K562 (cell line): ENCODE data around the gene NT5C3B. TPM values are rescaled to one million over a fixed set of nuclear protein-coding genes. Genes with fewer than 3 reads are reported as not detected.

Experiments
- BHLHE40 ChIP-seq: IDR thresholded peaks from 2 replicates; pipeline ENCODE4 v1.6.1; 2011; ENCODE audit warnings: low read length, improper control_type of control experiment
- EZH2 ChIP-seq: IDR thresholded peaks from 2 replicates; pipeline ENCODE4 v1.6.1; 2012; ENCODE audit warnings: low read depth, mild to moderate bottlenecking, inconsistent platforms, low read length, borderline replicate concordance
- ILK ChIP-seq: fragments of 450-650 bp; IDR thresholded peaks from 2 replicates; pipeline ENCODE4 v1.6.1; 2016; ENCODE audit warnings: missing genetic modification characterization, low read depth, mild to moderate bottlenecking, missing compliant biosample characterization, moderate library complexity, borderline replicate concordance
- LEF1 ChIP-seq: fragments of 450-650 bp; IDR thresholded peaks from 2 replicates; pipeline ENCODE4 v1.6.1; 2016; ENCODE audit warnings: mild to moderate bottlenecking
- NFIX ChIP-seq: fragments of 250-450 bp; sonication (Bioruptor Pico); IDR thresholded peaks from 2 replicates; pipeline ENCODE4 v1.4.0; 2020; ENCODE audit warnings: low read depth, mild to moderate bottlenecking, moderate library complexity
- NR4A1 ChIP-seq, 2 experiments: fragments of 250-450 bp in 1 of 2; fragments of 450-650 bp in 1 of 2; sonication (Bioruptor Pico) in 1 of 2; IDR thresholded peaks; 2 replicates each; pipeline versions ENCODE4 v1.4.0 to v1.6.1; 2016 to 2020; ENCODE audit warnings: mild to moderate bottlenecking in 2 of 2, missing compliant biosample characterization in 1 of 2, missing genetic modification characterization in 1 of 2, moderate library complexity in 1 of 2
- POLR2A ChIP-seq: fragments of 450-650 bp; conservative IDR thresholded peaks from 2 replicates; pipeline ENCODE4 v1.6.1; 2016
- POLR2G ChIP-seq: fragments of 200-400 bp; formaldehyde crosslinking; IDR thresholded peaks from 2 replicates; pipeline ENCODE4 v1.6.1; 2017; ENCODE audit warnings: low read depth, mild to moderate bottlenecking, antibody characterized with exemption, low read length, moderate library complexity
- RBM25 ChIP-seq: fragments of 200-400 bp; formaldehyde crosslinking; IDR thresholded peaks from 2 replicates; pipeline ENCODE4 v1.6.1; 2018; ENCODE audit warnings: low read length, low read depth, moderate library complexity; ENCODE audit not compliant: severe bottlenecking
- SAFB2 ChIP-seq: fragments of 200-400 bp; formaldehyde crosslinking; IDR thresholded peaks from 2 replicates; pipeline ENCODE4 v1.6.1; 2018; ENCODE audit warnings: borderline replicate concordance, low read length, low read depth, moderate library complexity; ENCODE audit not compliant: severe bottlenecking
- ZNF224 ChIP-seq: sonication (generic); formaldehyde crosslinking; IDR thresholded peaks from 2 replicates; pipeline ENCODE4 v1.8.0; 2022; ENCODE audit warnings: mild to moderate bottlenecking, missing genetic modification reagents
- polyA plus RNA-seq, 8 experiments: library from polyadenylated mRNA; depleted of rRNA in 4 of 8; stranded (reverse) in 5 of 8; unstranded in 3 of 8; fragments of >200 nt; fragmentation: Nextera tagmentation in 2 of 8; fragmentation: Illumina TruSeq in 1 of 8; extraction: Ambion mirVana in 2 of 8; extraction: Trizol in 1 of 8; gene quantifications; 2 replicates each; pipeline versions ENCODE4 v1.2.1 to v1.2.3, GENCODE V29; 2011 to 2014; ENCODE audit warnings: inconsistent platforms in 1 of 8, missing spikeins in 1 of 8
- total RNA-seq, 7 experiments: library from RNA; depleted of rRNA in 6 of 7; stranded (reverse); fragments of >200 nt in 6 of 7; fragmentation: Illumina TruSeq in 2 of 7; extraction: Trizol in 2 of 7; gene quantifications; 2 replicates each; pipeline versions ENCODE4 v1.2.1 to v1.2.3, GENCODE V29; 2011 to 2021; ENCODE audit warnings: low replicate concordance in 1 of 7
- TF ChIP-seq, protein P1 (sequence below): fragments of 450-650 bp; IDR thresholded peaks from 2 replicates; pipeline ENCODE4 v1.6.1; 2016; ENCODE audit warnings: mild to moderate bottlenecking
- TF ChIP-seq, protein P2 (sequence below): fragments of 250-450 bp; sonication (Bioruptor Pico); IDR thresholded peaks from 2 replicates; pipeline ENCODE4 v1.4.0; 2020; ENCODE audit warnings: borderline replicate concordance
- TF ChIP-seq, protein P3 (sequence below), 2 experiments: fragments of 200-800 bp in 1 of 2; sonication (Bioruptor generic) in 1 of 2; sonication (generic) in 1 of 2; formaldehyde crosslinking in 1 of 2; IDR thresholded peaks in 1 of 2; conservative IDR thresholded peaks in 1 of 2; 2 replicates each; pipeline versions ENCODE4 v1.5.0 to v1.6.1; 2016 to 2020; ENCODE audit warnings: missing compliant biosample characterization in 1 of 2, missing genetic modification characterization in 1 of 2, missing genetic modification reagents in 1 of 2
- TF ChIP-seq, protein P4 (sequence below), 2 experiments: fragments of 150-350 bp in 1 of 2; IDR thresholded peaks; 2 replicates each; pipeline ENCODE4 v1.6.1; 2012 to 2016; ENCODE audit warnings: low read depth in 2 of 2, low read length in 2 of 2, mild to moderate bottlenecking in 1 of 2, moderate library complexity in 1 of 2

Gene NT5C3B
- total and polyA plus RNA-seq, 9 of the 15 experiments (the other 6 are each of a cell fraction or from before 2014, with no cell fraction given): 2.0 to 166 (median 85.0) TPM

DNA sequence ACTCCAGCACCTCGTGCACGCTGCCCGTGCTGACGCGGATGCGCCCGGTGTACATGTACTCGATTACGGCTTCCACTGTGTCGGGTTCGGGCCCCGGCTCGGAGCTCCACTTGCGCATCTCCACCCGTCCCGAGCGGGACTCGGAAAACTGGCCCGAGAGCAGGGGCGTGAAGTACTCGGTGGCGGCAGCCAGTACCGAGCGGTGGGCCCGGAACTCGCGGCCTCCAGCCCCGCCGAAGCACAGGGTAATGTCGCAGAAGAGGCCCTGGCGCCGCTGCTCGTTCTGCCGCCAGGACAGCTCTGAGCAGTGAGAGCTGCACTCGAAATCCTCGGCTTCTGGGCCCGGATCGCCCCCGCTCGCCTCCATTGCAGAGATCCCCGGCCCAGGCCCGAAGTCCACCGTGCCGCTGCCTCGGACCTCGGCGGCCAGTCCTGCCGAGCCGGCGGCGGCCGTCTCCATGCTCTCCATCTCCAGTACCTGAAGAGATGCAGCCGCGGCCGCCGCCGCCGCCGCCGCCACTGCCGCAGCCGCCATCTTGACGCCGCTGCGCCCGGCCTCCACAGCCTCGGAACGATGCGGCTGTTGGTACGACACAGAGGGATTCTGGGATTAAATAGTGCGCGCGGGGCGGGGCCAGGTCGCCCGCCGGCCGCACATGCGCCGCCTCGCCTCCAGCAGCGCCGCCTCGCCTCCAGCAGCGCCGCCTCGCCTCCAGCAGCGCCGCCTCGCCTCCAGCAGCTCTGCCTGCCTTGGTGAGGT, 29.0 kb upstream of the NT5C3B start, which contains the start of gene KLHL11 (continued):
- TF ChIP-seq SAFB2: no peak
- no peak for TF ChIP-seq NFIX
- TF ChIP-seq, protein P1, sequence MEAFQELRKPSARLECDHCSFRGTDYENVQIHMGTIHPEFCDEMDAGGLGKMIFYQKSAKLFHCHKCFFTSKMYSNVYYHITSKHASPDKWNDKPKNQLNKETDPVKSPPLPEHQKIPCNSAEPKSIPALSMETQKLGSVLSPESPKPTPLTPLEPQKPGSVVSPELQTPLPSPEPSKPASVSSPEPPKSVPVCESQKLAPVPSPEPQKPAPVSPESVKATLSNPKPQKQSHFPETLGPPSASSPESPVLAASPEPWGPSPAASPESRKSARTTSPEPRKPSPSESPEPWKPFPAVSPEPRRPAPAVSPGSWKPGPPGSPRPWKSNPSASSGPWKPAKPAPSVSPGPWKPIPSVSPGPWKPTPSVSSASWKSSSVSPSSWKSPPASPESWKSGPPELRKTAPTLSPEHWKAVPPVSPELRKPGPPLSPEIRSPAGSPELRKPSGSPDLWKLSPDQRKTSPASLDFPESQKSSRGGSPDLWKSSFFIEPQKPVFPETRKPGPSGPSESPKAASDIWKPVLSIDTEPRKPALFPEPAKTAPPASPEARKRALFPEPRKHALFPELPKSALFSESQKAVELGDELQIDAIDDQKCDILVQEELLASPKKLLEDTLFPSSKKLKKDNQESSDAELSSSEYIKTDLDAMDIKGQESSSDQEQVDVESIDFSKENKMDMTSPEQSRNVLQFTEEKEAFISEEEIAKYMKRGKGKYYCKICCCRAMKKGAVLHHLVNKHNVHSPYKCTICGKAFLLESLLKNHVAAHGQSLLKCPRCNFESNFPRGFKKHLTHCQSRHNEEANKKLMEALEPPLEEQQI: no peak
- no peak for TF ChIP-seq RBM25
- TF ChIP-seq POLR2A: peak; percentile 87
- TF ChIP-seq POLR2G: peak; percentile 99
- TF ChIP-seq ILK: no peak
- no peak for TF ChIP-seq BHLHE40
- no peak for TF ChIP-seq EZH2
- TF ChIP-seq, protein P2, sequence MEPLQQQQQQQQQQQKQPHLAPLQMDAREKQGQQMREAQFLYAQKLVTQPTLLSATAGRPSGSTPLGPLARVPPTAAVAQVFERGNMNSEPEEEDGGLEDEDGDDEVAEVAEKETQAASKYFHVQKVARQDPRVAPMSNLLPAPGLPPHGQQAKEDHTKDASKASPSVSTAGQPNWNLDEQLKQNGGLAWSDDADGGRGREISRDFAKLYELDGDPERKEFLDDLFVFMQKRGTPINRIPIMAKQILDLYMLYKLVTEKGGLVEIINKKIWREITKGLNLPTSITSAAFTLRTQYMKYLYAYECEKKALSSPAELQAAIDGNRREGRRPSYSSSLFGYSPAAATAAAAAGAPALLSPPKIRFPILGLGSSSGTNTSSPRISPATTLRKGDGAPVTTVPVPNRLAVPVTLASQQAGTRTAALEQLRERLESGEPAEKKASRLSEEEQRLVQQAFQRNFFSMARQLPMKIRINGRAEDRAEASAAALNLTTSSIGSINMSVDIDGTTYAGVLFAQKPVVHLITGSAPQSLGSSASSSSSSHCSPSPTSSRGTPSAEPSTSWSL: no peak
- TF ChIP-seq NR4A1 (CRISPR knock-in tag; IDR thresholded peaks at IDR 0.05): no peak
- no peak for TF ChIP-seq NR4A1 (tag; IDR thresholded peaks at IDR 0.05)
- TF ChIP-seq LEF1: no peak
- no peak for TF ChIP-seq ZNF224
- TF ChIP-seq, protein P3, sequence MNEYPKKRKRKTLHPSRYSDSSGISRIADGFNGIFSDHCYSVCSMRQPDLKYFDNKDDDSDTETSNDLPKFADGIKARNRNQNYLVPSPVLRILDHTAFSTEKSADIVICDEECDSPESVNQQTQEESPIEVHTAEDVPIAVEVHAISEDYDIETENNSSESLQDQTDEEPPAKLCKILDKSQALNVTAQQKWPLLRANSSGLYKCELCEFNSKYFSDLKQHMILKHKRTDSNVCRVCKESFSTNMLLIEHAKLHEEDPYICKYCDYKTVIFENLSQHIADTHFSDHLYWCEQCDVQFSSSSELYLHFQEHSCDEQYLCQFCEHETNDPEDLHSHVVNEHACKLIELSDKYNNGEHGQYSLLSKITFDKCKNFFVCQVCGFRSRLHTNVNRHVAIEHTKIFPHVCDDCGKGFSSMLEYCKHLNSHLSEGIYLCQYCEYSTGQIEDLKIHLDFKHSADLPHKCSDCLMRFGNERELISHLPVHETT (CRISPR knock-in tag; conservative IDR thresholded peaks at IDR 0.05 in 1 of 2, IDR thresholded peaks at IDR 0.05 in 1 of 2): no peak; a peak in 1 of 4 replicates
- TF ChIP-seq, protein P4, sequence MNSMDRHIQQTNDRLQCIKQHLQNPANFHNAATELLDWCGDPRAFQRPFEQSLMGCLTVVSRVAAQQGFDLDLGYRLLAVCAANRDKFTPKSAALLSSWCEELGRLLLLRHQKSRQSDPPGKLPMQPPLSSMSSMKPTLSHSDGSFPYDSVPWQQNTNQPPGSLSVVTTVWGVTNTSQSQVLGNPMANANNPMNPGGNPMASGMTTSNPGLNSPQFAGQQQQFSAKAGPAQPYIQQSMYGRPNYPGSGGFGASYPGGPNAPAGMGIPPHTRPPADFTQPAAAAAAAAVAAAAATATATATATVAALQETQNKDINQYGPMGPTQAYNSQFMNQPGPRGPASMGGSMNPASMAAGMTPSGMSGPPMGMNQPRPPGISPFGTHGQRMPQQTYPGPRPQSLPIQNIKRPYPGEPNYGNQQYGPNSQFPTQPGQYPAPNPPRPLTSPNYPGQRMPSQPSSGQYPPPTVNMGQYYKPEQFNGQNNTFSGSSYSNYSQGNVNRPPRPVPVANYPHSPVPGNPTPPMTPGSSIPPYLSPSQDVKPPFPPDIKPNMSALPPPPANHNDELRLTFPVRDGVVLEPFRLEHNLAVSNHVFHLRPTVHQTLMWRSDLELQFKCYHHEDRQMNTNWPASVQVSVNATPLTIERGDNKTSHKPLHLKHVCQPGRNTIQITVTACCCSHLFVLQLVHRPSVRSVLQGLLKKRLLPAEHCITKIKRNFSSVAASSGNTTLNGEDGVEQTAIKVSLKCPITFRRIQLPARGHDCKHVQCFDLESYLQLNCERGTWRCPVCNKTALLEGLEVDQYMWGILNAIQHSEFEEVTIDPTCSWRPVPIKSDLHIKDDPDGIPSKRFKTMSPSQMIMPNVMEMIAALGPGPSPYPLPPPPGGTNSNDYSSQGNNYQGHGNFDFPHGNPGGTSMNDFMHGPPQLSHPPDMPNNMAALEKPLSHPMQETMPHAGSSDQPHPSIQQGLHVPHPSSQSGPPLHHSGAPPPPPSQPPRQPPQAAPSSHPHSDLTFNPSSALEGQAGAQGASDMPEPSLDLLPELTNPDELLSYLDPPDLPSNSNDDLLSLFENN (IDR thresholded peaks at IDR 0.05; ENCODE audit: low read depth in 2 of 2, low read length in 2 of 2): 0 out of 4 replicates have a peak, but pooled peaks of 1 of the 2 experiments have one; percentile 15
